Stimulated activated CD4-positive, alpha-beta T cell treated with anti-CD3 and anti-CD28 coated beads, Interleukin-15, amount 100 ng/mL, for 1 hour (primary cell): ENCODE measurements around the gene DEGS2.
"Not testable (repeated sequence)": the region's sequence is repeated elsewhere in the genome, so short reads cannot be mapped to it uniquely, and the experiment has no call there.

Experiments used
- DNase-seq, 2 donors: peaks; one replicate each; pipeline ENCODE4 v3.0.0-alpha.2; 2020; ENCODE audit warnings: low read depth in 1 of 2, low spot score in 1 of 2

DEGS2 gene

DNA sequence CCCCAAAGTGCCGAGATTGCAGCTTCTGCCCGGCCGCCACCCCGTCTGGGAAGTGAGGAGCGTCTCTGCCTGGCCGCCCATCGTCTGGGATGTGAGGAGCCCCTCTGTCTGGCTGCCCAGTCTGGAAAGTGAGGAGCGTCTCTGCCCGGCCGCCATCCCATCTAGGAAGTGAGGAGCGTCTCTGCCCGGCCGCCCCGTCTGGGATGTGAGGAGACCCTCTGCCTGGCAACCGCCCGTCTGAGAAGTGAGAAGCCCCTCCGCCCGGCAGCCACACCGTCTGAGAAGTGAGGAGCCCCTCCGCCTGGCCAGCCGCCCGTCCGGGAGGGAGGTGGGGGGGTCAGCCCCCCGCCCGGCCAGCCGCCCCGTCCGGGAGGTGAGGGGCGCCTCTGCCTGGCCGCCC lies 21.2 kb upstream of the DEGS2 start:
- DNase-seq = not testable (repeated sequence)

DNA sequence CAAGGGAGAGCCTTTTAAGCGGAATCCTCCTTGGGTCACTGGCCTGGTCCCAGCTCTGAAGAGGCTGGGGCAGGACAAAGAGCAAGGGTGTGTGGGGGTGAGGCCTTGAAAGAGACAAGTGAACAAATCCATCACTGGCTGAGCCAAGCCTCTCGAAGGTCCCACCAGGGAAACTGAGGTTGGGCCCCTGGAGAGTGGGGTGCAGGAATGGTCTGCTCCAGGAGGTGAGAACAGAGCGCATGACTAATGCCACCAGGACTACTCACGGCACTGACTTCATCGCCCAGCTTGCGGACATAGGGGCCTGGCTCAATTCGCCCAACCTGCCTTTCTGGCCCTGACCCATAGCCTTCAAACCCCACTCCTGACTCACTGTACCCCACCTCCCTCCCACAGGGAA lies 19.2 kb upstream of the DEGS2 start:
- no peak for DNase-seq

DNA sequence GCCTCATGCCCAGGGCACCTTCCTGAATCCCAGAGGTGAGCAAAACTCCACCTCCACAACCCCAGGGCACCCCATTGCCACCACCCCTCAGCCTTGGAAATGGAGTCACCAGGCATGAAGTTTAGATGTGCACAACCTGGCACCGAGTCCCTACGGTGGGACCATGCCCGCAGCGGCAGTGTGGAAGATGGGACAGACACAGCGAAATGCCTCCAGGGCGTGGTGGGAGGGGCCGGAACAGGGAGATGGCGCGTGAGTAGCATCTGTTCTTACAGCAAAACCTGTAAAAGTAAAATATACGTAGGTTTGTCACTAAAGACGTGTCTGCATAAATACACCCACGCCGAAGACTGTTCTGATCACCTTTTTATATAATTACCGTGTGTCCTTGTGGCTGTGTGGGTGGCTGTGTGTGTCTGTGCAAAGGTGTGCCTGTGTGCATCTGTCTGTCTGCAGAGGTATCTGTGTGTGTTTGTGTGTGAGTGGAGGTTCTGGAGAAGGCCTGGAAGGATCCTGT lies 17.4 kb upstream of the DEGS2 start:
- DNase-seq = no peak

DNA sequence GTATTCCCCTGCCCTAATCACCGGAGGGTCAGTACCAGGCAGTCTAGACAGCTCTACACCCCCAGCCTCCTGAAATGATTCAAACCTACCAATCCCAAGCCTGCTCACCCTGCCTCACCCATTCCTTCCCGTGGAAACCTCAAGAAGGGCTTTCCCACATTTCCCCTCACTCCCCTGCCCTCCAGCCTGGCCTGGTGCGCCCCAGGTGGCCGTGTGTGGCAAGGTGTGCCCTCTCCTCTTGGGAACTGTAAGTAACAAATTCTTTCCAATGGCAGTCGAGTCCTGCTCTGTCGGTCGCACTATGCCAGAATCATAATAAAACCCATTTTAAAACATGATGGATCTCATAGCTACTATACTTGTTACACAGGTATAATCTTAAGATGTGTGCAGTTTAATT lies 13.9 kb upstream of the DEGS2 start:
- no peak for DNase-seq

DNA sequence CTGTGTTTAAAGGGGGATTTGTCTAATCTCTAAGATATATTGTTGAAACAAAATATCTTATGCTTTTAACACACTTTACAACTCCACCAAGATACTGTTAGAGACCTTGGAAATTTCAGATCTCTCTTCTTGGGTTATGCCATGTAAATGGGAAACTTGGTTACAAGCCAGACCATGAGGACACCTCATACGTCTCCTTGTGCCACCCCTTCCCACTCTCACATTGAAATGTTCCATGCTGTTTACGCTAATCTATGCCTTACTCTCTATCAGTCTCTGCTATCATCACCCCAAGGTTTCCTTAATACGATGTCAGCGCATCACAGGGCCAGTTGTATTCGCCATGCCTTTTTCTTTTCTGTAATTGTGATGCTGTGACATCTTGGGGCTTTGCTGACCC lies 13.4 kb upstream of the DEGS2 start:
- no peak for DNase-seq

DNA sequence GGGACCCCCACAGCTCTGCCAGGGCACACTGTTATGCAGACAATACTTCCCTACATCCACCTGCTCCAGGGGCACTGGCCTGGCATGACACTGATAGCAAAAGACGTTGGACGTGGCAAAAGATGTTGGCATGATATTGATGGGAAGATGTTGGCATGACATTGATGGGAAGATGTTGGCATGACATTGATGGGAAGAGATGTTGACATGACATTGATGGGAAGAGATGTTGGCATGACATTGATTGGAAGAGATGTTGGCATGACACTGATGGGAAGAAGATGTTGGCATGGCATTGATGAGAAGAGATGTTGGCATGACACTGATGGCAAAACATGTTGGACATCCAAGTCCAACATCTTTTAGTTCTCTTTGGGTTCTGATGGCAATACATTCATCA lies 11.4 kb upstream of the DEGS2 start:
- no peak for DNase-seq

DNA sequence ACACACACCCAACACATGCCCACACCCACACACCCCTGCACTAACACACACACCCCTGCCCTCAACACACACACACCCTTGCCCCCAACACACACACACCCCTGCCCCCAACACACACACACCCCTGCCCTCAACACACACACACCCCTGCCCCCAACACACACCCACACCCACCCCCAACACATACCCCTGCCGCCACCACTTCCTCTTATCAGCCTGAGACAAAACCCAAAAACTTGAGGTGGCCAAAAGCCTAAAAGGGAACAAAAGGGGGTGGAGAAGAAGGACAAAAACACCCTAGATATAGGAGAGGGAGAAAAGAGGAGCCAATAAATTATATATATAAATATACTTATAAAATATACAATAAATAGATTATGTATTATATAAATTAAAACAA lies 9.1 kb upstream of the DEGS2 start:
- DNase-seq = no peak

DNA sequence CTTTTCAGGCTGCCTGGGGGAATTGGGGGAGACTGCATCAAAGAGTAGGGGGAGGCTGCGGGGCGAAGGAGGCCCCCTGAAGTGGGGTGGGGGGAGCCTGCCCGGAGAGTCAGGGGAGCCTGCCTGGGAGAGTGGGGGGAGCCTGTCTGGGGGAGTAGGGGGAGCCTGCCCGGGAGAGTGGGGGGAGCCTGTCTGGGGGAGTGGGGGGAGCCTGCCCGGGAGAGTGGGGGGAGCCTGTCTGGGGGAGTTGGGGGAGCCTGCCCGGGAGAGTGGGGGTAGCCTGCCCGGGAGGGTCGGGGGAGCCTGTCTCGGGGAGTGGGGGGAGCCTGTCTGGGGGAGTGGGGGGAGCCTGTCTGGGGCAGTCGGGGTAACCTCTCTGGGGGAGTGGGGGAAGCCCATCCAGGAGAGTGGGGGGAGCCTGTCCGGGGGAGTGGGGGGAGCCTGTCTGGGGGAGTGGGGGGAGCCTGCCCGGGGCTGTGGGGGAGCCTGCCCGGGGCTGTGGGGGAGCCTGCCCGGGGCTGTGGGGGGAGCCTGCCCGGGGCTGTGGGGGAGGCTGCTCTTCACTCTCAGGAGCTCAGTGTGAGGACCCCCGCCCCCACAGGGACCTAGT lies 6.5 kb upstream of the DEGS2 start:
- no peak for DNase-seq

DNA sequence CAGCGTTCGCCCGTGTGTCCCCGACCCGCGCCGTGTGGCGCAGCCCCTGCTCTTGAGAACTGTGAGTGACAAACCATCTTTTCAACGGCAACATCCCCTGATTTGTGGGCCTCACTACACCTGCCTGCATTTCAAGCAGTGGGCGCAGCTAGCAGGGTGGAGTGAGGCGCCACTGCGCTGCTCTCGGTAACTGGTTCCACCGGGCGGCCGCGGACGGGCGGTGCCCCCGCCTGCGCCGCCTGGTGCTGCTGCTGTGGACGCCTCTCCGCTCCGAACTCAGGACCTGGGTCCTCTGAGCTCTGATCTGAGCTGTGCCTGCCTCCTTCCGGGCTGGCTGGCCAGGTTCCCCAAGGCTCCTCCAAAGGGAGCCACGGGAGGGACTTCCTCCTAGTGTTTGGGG lies 5.9 kb upstream of the DEGS2 start:
- DNase-seq = no peak

DNA sequence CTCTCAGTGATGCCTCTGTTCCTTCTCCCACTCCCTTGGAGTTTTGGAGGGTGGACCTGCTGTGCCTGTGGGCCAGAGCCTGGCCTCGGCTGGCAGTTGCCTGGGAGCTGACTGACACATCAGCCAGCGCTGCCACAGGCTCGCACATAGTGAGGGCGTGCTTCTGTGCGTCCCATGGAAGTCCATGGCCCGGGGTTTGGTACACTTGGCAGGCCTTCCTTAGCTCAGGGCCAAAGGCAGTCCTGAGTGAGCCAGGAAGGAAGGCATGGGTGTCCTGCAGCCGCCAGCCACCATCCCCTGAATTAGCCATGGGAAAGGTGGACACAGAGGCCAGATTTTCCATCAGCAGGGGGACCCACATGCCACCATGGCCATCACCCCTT lies 1.1 kb upstream of the DEGS2 start:
- no peak for DNase-seq

DNA sequence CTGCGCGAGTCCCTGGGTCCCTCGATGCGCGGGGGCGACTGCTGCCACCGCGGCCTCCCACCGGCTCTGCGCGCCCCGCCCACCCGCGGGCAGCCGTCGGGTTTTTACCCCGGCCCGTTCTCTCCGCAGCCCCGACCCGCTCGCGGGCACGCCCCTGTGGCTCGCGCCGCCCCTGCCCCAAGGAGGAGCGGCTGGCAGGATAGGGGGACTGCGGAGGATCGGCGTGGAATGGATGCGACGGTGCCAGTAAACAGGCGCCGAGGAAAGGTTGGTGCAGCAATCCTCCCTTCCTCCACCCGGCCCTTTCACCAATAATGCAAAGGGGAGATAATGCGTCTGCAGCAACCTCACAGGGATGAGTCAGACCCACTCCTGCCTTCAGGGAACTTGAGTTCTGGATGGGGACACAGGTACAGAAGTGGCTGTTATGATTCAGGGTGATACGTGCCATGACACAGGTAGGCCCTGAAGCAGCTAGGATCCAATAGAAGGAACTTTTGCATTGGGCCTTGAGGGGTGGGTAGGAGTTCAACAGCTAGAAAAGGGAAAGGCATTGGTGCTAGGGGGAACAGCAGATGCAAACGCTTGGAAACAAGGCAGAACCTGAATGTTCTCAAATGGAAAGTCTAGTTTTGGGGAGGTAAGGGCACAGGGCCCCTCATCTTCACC lies 554 bp upstream of the DEGS2 start:
- DNase-seq = no peak

DNA sequence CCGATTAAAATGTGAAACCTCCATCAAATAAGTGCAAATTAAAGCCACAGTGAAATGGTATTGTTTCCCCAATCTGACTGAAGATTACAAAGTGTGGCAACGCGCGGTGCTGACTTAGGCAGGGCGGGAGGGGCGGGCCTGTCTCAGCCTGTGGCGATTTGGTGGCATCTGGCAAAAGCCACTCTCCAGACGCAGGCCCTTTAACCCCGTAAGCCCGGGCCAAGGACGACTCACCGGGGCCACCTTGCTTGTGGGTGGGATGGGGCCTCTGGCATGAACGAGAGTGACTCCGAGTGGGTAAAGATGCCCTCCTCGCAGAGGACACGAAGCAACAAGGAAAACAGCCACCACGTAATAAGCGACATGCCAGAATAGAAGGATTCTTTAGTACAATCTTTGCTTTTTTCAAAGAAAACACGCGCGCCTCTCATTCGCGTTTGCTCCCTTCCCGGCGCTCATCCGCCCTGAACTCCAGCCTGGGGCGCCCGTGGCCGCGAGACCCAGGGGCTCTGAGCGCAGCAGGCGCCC lies 815 bp downstream of the DEGS2 start:
- no peak for DNase-seq

DNA sequence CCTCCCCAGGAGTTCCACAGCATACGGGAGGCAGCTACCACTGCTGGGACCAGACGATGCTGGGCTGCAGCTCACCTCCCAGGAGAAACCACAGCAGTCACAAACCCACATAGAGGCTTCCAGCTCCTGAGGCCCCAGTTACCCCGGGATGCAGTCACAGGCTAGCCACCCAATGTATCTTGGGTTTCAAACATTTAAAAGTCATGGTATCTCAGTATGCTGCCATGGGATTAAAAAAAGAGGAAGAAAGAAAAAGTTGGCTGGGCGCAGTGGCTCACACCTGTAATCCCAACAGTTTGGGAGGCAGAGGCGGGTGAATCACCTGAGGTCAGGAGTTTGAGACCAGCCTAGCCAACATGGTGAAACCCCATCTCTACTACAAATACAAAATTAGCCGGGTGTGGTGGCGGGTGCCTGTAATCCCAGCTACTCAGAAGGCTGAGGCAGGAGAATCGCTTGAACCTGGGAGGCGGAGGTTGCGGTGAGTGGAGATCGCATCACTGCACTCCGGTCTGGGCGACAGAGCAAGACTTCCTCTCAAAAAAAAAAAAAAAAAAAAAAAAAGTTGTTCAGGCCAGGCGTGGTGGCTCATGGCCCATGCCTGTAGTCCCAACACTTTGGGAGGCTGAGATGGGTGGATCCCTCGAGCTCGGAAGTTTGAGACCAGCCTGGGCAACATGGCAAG lies 1.8 kb downstream of the DEGS2 start:
- DNase-seq = not testable (repeated sequence)

DNA sequence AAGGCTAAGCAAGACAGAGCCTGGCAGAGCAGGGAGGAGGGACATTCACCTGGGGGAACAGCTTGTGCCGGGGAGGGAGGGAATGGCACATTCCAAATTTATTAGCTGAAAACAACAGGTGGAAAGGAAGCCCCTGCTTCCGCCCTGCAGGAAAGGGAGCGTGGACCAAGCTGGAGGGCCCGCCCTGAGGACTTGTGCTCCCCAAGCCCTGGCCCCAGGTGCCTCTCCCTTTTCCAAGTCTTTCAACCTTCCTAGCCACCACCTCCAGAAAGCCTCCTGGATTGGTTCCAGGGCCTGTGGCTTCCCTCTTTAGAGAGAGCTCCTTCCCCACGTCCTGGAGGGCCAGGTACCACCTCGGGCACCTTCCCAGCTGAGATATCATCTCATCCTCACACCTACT lies 2.7 kb downstream of the DEGS2 start:
- DNase-seq = no peak

DNA sequence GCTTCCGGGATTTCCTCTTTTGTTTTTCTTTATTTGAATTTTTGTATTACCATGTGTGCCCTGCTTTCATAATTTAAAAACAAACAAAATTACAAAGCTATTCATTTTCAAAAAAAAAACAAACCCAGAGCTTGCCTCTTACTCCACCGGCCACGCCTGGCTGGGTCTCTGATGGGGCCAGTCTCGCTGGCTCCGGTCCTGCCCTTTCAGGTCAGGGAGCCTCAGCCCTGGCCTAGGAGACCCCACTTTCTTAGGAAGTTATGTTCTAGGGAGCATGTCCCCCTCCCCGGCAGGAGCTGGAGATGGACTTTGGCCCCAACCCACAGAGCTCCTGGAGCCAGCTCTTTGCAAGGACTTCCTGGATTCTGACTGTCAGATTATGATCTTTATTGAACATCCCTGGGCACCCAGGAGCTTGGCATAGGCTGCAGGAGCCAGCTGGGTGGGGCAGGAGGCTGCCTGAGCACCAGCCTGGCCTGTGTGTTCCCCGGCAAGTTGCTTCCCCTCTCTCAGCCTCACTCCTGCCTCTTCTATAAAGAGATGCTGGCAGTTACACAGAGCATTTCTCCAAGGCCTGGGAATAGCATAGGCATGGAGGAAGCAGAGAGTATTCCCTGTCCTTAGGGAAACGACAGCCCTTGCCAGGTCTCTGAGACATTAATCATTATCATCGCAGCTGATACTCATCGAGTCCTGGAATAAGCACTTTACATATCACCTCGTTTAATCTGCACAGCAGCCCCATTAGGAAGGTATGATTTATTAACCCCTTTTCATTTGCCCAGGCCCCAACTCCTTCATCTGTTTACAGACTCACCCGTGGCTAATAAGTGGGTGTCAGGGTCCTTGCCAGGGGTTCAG lies 3.5 kb downstream of the DEGS2 start:
- no peak for DNase-seq

DNA sequence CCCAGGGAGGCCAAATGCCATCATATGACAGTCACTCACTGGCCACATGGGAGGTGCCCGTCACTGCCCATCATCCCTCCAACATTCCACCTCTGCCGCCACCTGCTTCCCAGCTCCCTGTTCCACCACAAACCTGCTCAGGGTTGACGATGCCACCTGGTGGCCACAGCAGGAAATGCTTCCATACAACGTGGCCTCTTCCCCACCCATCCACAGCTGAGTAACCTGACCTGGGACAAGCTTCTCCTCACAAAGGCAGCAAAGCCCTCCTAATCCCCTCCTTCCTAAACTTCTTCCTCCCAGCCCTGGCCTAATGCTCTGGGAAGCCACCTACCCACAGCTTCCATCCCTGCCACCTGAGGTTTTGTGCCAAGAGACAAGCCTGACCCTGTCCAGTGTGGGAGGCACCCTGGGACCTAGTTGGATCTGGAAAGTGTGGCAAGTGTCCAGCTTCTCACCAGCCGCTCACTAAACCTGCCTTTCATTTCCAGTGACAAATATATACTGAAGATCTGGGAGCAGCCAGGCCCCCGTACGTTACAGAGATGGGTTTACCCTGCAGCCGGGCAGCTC lies 4.3 kb downstream of the DEGS2 start:
- DNase-seq = no peak

DNA sequence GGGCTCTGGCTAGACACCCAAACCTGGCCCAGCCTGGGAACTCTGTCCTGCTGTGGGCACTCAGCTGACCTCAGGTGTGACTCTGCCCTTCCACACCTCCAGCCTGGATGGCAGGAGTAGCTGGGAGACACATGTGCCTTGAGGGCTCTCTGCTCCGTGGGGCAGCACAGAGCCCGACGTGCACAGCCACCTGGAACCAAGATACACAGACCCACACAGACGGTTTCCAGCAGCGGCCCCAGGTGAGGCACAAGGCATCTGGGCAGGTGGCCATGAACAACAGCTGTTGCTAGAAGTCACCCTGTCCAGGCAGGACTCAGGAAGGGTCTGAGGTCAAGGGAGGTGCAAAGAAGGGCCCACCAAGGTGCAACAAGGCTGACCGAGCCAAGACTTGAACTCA lies 5.9 kb downstream of the DEGS2 start:
- no peak for DNase-seq

DNA sequence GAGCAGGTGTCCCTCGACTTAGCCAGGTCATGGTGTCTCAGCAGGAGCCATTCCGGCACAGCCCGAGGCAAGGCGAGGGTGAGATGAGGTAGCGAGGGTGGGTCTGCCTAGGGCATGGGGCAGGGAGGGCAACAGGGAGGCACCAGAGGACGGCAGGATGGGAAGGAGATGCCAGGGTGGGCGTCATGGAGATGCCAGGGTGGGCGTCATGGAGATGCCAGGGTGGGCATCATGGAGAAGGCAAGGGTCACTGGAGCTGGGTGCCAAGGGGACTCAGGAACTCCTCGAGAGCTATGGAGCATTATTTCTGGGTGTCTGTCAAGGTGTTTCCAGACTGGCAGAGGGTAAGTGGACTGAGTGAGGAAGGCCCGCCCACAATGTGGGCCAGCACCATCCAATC lies 7.4 kb downstream of the DEGS2 start:
- no peak for DNase-seq

DNA sequence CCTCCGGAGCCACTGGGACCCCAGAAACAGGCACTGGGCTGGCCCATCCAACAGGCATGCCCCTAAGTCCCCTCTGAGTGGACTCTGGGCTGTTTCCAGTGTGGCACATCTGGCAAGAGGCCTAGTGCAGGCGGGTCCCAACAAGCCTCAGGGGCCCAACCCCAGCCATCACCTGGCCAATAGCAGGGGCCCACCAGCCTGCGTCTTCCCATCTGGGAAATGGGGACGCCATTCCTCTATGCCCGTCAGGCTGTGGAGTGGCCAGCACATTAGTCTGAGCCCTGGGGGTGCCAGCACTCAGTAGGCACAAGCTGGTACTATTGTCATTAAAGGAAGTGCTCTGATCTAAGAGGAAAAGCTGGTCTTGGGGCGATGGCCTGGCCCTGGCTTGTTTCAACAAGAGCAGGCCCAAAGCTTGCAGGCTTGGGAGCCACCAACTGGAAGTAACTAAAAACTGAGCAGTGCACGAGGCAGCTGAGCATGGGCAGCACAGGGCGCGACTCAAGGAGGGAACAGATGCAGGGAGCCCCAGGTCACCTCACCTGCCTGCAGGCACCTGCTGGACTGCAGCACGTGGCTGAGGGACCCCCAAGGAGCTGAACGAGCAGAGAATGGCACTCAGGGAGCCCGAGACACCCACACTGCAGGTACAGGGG lies 8.4 kb downstream of the DEGS2 start:
- DNase-seq = no peak

DNA sequence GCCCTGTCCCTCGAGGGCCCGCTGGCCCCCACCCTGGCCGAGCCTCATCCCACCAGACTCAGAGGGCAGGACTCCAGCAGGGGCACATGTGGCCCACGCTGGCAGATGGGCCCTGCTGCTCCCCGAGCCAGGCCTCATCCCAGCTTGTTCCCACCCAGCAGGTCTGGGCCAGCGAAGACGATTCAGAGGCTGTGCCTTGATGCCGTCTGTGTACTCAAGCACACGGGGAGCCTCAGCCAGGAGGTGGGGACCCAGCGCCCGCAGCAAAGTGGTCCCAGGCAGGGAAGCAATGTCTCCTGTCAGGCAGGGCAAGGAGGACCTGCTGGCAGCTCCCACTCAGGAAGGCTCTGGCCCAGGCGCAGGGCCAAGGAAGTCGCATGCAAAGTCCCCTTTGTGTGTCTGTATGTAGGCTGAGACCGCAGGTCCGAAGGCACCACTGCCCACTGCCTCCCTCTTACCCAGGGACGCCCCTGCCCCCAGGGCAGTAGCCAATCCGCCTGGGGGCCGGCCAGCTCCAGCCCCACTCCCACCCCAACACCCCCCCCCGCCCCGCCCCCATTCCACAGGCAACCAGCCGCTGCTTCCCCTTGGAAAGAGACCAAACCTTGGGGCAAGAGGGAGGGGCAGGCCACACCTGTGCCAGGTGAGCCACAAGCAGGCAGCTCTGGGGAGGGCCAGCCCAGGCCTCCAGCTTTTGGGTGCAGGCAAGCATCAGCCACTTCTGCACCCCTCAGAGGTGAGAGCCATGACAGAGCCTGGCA lies 9.4 kb downstream of the DEGS2 start:
- no peak for DNase-seq
